Endothelial cell of umbilical vein (primary cell): Measurements from ENCODE around the gene TXNDC12. TPM values are rescaled to one million over a fixed set of nuclear protein-coding genes. Genes with fewer than 3 reads are reported as not detected.

ENCODE experiments used
- BruUV-seq: library from RNA; stranded (reverse); fragments of 400-500 nt; replicated peaks from 2 replicates; lab custom pipeline; 2021; lab: Mats Ljungman, UMichigan
- CTCF ChIA-PET: fragments of 300-600, 350-600 bp; sonication (Branson Sonifier 250); formaldehyde crosslinking; loops from one replicate; lab custom pipeline; 2021; ENCODE audit warnings: antibody characterized with exemption, inconsistent platforms; lab: Charles Lee
- POLR2A ChIA-PET: fragments of 300-600, 350-600 bp; sonication (Branson Sonifier 250); formaldehyde crosslinking; loops from one replicate; lab custom pipeline; 2021; ENCODE audit warnings: antibody characterized with exemption, inconsistent platforms; lab: Charles Lee
- DNase-seq: peaks from one replicate; pipeline ENCODE4 v3.0.0-alpha.2; 2011; ENCODE audit warnings: low read depth, low spot score
- FAIRE-seq: peaks from 2 replicates; lab custom pipeline; 2011; peaks lifted over from hg19 to GRCh38; lab: Jason Lieb, UNC
- H2AFZ ChIP-seq: 2 replicates; pipeline ENCODE4 v1.6.0; 2012; ENCODE audit warnings: low read depth, low read length, control low read depth, inconsistent platforms
- H3K27ac ChIP-seq: 2 replicates; pipeline ENCODE4 v1.5.1; 2011; ENCODE audit warnings: low read depth, mild to moderate bottlenecking, control low read depth, low read length, moderate library complexity; ENCODE audit not compliant: insufficient read depth
- H3K27me3 ChIP-seq, 2 experiments: 2 replicates each; pipeline versions ENCODE4 v1.6.0 to v1.6.1; 2011; ENCODE audit warnings: low read length in 2 of 2, mixed read lengths in 1 of 2; ENCODE audit not compliant: control insufficient read depth in 2 of 2, insufficient read depth in 2 of 2
- H3K36me3 ChIP-seq, 2 experiments: 2 replicates in 1 of 2; 3 replicates in 1 of 2; pipeline ENCODE4 v1.5.1; 2011; ENCODE audit warnings: low read length in 2 of 2, mild to moderate bottlenecking in 1 of 2, moderate library complexity in 1 of 2; ENCODE audit not compliant: control insufficient read depth in 2 of 2, insufficient read depth in 2 of 2; ENCODE audit errors: extremely low read depth in 1 of 2
- H3K4me1 ChIP-seq: 3 replicates; pipeline ENCODE4 v1.5.1; 2011; ENCODE audit warnings: mild to moderate bottlenecking, low read length; ENCODE audit not compliant: control insufficient read depth, insufficient read depth; ENCODE audit errors: extremely low read depth
- H3K4me2 ChIP-seq: 2 replicates; pipeline ENCODE4 v1.6.1; 2011; ENCODE audit warnings: low read length, control low read depth, mixed read lengths; ENCODE audit not compliant: insufficient read depth
- H3K4me3 ChIP-seq, 3 experiments: fragments of 200-600 bp in 1 of 3; sonication (generic), shearing (Covaris generic) in 1 of 3; replicated peaks in 1 of 3; 2 replicates each; pipeline ENCODE4 v1.5.1; 2011 to 2016; ENCODE audit warnings: control low read depth in 3 of 3, low read length in 3 of 3, mild to moderate bottlenecking in 2 of 3, inconsistent platforms in 1 of 3, low read depth in 1 of 3, moderate library complexity in 1 of 3; ENCODE audit not compliant: insufficient read depth in 1 of 3
- H3K79me2 ChIP-seq: 2 replicates; pipeline ENCODE4 v1.6.0; 2012; ENCODE audit warnings: low read length, inconsistent platforms; ENCODE audit not compliant: control insufficient read depth, insufficient read depth
- H3K9ac ChIP-seq: replicated peaks from 2 replicates; pipeline ENCODE3; 2011; ENCODE audit warnings: low read length, control low read depth; ENCODE audit not compliant: insufficient read depth; ENCODE audit errors: extremely low read depth
- H3K9me1 ChIP-seq: replicated peaks from 3 replicates; pipeline ENCODE4 v1.6.0; 2011; ENCODE audit warnings: mild to moderate bottlenecking, low read length; ENCODE audit not compliant: control insufficient read depth, insufficient read depth; ENCODE audit errors: extremely low read depth
- H3K9me3 ChIP-seq: replicated peaks from 2 replicates; pipeline ENCODE4 v1.5.1; 2012; ENCODE audit warnings: low read length, inconsistent platforms; ENCODE audit not compliant: control insufficient read depth, insufficient read depth
- H4K20me1 ChIP-seq: replicated peaks from 2 replicates; pipeline ENCODE3; 2011; ENCODE audit warnings: mild to moderate bottlenecking, low read length; ENCODE audit not compliant: control insufficient read depth, insufficient read depth; ENCODE audit errors: extremely low read depth
- EZH2 ChIP-seq: IDR thresholded peaks from 2 replicates; pipeline ENCODE4 v1.6.1; 2012; ENCODE audit warnings: borderline replicate concordance, low read depth, mild to moderate bottlenecking, moderate library complexity, low read length, inconsistent platforms; ENCODE audit not compliant: severe bottlenecking
- FOS ChIP-seq: IDR thresholded peaks from 2 replicates; pipeline ENCODE4 v1.6.1; 2011; ENCODE audit warnings: mild to moderate bottlenecking, low read length, moderate library complexity, borderline replicate concordance; ENCODE audit not compliant: insufficient read depth
- GATA2 ChIP-seq: IDR thresholded peaks from 2 replicates; pipeline ENCODE4 v1.7.0; 2011; ENCODE audit warnings: low read depth, mild to moderate bottlenecking, moderate library complexity, mixed read lengths, low read length; ENCODE audit not compliant: insufficient read length, insufficient read depth
- JUN ChIP-seq: IDR thresholded peaks from 2 replicates; pipeline ENCODE4 v1.6.1; 2011; ENCODE audit warnings: borderline replicate concordance, low read depth; ENCODE audit not compliant: insufficient read length, insufficient read depth
- MAX ChIP-seq: IDR thresholded peaks from 2 replicates; pipeline ENCODE4 v1.6.1; 2011; ENCODE audit not compliant: insufficient read depth, insufficient read length
- POLR2A ChIP-seq: IDR thresholded peaks from 2 replicates; pipeline ENCODE4 v1.6.1; 2012; ENCODE audit warnings: low read depth, mild to moderate bottlenecking, control low read depth, low read length
- POLR2AphosphoS5 ChIP-seq: IDR thresholded peaks from 2 replicates; pipeline ENCODE4 v1.6.1; 2012; ENCODE audit warnings: low read depth, mild to moderate bottlenecking, control low read depth, low read length, moderate library complexity; ENCODE audit not compliant: insufficient read depth
- dilution Hi-C: fragments of 300-500 bp; cut with MboI; formaldehyde crosslinking; loops from one replicate; pipeline ENCODE4 v1.15.0; 2019; ENCODE audit warnings: low sequenced_read_pairs; ENCODE audit not compliant: extremely low pct_ligation_motif_present
- intact Hi-C: fragments of 100-400 bp; cut with micrococcal nuclease; formaldehyde crosslinking; loops from one replicate; pipeline ENCODE4 v1.10.0; 2022
- polyA plus RNA-seq, 4 experiments: library from polyadenylated mRNA; depleted of rRNA in 3 of 4; stranded (reverse) in 3 of 4; unstranded in 1 of 4; fragments of >200 nt; gene quantifications; 2 replicates each; pipeline versions ENCODE4 v1.2.1 to v1.2.3, GENCODE V29; 2011 to 2012; ENCODE audit warnings: missing spikeins in 1 of 4
- total RNA-seq: library from RNA; stranded (reverse); gene quantifications from 2 replicates; pipeline ENCODE4 v1.2.3, GENCODE V29; 2021
- TF ChIP-seq, protein P1 (sequence below), 2 donors: IDR thresholded peaks; 1 replicate in 1 of 2; 2 replicates in 1 of 2; pipeline ENCODE4 v1.5.1; 2011; ENCODE audit warnings: low read length in 2 of 2, mild to moderate bottlenecking in 2 of 2, moderate library complexity in 2 of 2, control low read depth in 1 of 2, inconsistent platforms in 1 of 2, low read depth in 1 of 2; ENCODE audit not compliant: insufficient read depth in 1 of 2; ENCODE audit errors: extremely low read depth in 1 of 2

The TXNDC12 gene
- total and polyA plus RNA-seq, 2 donors (not counting 3 experiments of a cell fraction or from before 2014, with no cell fraction given) = 33.7 to 57.4 TPM

DNA sequence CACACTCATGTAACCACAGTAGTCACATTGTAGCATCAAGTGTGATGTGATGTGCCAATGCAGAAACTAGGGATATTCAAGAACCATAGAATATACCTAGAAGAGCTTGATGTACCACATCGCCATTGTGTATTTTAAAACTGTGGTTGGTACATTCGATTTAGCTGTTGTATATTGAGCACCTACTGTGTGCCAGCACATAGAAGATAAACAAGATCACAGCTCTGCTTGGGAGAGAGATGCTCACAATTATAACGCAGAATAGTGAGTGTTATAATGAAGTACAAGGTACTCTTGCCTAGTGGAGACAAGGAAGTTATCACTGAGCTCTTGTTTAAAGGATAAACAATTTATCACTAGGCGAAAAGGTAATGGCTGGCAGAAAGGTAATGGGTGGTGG is 5.8 kb upstream of the TXNDC12 start:
- no peaks in the 10 kb centered on the region for H4K20me1 ChIP-seq
- H3K9me1 ChIP-seq = no peaks in the 10 kb centered on the region
- POLR2A ChIA-PET = no interaction called here
- H3K79me2 ChIP-seq = peaks cover 54% of the 10 kb centered on the region
- no peak for DNase-seq
- BruUV-seq = no TSS peak
- dilution Hi-C loops (no loop called here), intact Hi-C loops (no loop called here)
- no peak overlapping the region for H3K4me2 ChIP-seq
- H3K27ac ChIP-seq = no peak overlapping the region
- CTCF ChIA-PET = interaction anchor here (0.9 to 1.5 kb wide), 3 partner anchors 9 to 19 kb away, joined by 4 to 6 read pairs (median 4); no protein-coding TSS in a partner anchor
- FAIRE-seq = no peak
- H3K36me3 ChIP-seq = peaks cover 9 to 17% of the 10 kb centered on the region in 2 experiments
- no peak overlapping the region for H3K4me3 ChIP-seq
- no peaks in the 10 kb centered on the region for H3K27me3 ChIP-seq
- peaks cover 14% of the 10 kb centered on the region for H3K4me1 ChIP-seq
- H3K9me3 ChIP-seq = no peaks in the 10 kb centered on the region
- H2AFZ ChIP-seq = no peak overlapping the region
- no peak overlapping the region for H3K9ac ChIP-seq
- TF ChIP-seq POLR2AphosphoS5 (no peak), EZH2 (no peak), GATA2 (no peak), JUN (no peak), FOS (no peak), POLR2A (no peak), MAX (no peak)
- TF ChIP-seq, protein P1, sequence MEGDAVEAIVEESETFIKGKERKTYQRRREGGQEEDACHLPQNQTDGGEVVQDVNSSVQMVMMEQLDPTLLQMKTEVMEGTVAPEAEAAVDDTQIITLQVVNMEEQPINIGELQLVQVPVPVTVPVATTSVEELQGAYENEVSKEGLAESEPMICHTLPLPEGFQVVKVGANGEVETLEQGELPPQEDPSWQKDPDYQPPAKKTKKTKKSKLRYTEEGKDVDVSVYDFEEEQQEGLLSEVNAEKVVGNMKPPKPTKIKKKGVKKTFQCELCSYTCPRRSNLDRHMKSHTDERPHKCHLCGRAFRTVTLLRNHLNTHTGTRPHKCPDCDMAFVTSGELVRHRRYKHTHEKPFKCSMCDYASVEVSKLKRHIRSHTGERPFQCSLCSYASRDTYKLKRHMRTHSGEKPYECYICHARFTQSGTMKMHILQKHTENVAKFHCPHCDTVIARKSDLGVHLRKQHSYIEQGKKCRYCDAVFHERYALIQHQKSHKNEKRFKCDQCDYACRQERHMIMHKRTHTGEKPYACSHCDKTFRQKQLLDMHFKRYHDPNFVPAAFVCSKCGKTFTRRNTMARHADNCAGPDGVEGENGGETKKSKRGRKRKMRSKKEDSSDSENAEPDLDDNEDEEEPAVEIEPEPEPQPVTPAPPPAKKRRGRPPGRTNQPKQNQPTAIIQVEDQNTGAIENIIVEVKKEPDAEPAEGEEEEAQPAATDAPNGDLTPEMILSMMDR (IDR thresholded peaks at IDR 0.05; ENCODE audit: extremely low read depth in 1 of 2, insufficient read depth in 1 of 2, low read depth in 1 of 2, low read length in 2 of 2) = no peak
